Measurements from ENCODE around the gene SELENOV.

DNA sequence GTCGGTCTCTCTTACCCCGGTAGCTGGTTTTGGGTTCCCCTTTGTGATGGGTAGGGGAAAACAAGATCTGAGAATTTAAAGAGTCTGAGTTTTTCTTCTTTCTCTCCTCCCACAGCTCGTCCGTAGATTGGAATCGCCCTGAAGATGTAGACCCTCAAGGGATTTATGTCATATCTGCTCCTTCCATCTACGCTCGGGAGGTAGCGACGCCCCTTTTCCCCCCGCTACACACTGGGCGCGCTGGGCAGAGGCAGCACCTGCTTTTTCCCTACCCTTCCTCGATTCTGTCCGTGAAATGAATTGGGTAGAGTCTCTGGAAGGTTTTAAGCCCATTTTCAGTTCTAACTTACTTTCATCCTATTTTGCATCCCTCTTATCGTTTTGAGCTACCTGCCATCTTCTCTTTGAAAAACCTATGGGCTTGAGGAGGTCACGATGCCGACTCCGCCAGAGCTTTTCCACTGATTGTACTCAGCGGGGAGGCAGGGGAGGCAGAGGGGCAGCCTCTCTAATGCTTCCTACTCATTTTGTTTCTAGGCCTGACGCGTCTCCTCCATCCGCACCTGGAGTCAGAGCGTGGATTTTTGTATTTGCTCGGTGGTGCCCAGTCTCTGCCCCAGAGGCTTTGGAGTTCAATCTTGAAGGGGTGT, 7.1 kb upstream of the SELENOV start:
- TF ChIP-seq POLR2A (IDR thresholded peaks at IDR 0.05; ENCODE audit: low read depth, low read length) (no peak), POLR2AphosphoS5 (IDR thresholded peaks at IDR 0.05; ENCODE audit: low read depth, low read length) (no peak)

Measured in GM12892 (cell line).